ENCODE measurements around the gene CD200.
"Not testable (repeated sequence)": the region's sequence is repeated elsewhere in the genome, so short reads cannot be mapped to it uniquely, and the experiment has no call there.

CD200 gene

DNA sequence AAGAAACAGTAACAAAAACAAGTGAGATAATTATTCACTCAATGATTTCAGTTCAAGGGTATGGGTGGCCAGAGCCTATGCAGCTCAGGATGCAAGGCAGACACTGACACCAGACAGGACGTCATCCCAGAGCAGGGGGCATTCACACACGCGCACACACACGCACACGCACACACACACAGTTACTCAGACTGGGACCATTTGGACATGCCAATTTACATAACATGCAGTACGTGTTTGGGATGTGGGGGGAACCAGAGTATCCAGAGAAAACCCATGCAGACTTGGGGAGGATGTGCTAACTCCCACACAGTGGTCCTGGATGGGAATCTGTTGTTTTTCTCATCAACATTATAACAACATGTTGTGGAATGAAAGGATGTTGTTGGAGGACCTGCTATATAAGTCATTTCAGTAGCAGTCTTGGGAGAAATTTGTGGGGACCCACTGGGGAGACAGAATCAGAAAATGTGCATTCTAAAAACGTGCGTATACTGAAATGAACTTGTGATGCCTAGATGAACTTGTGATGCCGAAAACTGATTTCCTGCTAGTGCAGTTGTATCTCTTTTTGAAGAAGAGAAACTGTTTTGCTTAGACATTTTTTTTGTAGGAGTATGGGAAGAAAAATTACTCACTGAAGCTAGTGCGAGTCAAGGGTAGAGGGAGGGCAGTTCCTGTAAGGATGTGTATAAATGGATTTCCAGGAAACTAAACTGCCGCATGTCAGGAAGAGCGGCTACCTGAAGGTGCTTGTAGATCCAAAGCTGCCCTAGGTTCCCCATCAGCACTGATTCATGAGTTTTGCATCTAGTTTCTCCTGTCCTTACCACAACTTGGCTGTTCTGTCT, 25.2 kb downstream of the CD200 start:
- DNase-seq: no peak

DNA sequence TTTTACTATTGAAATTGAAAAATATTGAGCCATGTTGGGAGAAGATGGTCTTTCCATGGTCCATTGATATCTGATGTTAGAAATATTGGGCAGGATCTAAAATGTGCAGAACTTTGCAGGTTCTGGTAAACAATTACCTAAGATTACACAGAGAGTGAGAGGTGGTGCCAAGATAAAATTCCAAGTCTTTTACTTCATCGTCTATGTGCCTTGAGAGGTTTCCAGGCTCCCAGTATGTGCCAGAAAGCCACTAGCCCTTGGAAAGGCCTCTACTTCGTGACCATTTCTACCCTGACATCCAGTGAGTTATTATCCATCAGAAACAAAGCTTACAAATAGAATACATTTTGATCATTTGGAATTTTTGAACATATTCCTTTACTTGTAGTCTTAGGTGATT, 27.6 kb downstream of the CD200 start:
- DNase-seq: no peak

DNA sequence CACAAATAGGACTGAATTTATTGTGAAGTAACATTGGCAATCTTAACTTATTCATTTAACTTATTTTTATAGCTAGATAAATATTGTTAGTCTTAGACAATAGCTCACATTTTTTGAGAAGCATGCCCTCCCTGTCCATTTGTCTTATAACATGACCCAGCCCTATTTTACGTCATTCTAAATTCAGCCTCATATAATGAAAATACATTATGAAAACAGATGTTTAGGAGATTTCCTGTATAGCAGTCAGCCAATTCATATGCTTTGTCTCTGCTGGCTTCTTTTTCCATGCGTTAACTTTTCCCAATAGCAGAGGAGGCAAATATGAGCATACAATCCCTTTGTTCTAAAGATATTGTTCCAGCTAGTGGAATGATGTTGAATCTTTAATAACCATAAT, 29.3 kb downstream of the CD200 start:
- DNase-seq: no peak

DNA sequence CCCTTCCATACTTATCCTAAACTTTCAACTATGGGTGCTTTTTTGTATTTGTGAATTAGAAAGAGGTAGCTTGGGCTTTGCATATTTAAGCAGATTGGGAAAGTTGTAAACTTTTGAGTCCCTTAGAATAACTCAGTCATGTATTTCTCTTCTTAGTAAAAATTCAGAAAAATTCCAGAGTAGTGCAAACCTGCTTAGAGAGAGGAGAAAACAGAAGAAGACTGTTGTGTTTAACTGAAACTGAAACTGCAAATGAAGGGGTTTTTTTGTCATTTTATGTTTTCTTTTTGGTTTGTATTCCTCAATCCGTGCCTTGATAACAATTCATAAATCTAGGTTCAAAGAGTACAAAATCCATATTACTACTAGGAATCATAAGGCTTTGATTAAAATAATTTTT, 31.3 kb downstream of the CD200 start:
- no peak for DNase-seq

DNA sequence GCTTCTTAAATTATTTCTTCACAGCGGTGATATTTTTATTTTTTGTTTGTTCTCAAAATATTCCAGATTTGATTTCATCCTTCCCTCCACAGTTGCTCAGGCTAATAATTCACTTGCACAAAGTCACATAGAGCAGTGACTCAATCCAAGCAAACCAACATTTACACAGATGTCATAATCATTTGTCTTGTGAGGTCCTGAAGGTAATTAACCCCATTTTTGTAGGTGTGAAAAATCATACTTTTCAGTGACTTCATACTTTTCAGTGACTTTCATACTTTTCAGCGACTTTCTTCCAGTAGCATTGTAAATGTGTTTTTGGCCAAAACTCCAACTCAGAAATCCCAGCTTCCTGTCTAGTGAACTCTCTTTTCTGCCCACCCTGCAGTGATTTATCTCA, 32.1 kb downstream of the CD200 start:
- no peak for DNase-seq

DNA sequence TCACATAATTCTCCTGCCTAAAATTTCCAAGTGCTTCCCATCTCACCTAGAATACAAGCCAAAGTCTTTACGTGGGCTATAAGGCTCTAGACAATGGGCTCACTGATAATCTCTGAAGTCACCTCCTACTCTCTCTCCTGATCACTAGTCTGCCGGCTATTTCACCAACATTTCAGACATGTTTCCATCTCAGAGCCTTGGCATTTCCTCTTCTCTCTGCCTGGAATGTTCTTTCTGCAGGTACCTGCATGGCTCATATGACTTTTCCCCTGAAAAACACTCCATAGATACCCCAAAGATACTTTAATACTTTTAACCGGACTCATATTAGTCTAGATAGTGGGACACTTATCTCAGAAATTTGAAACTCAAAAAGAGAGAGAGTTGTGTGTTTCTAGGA, 32.7 kb downstream of the CD200 start:
- DNase-seq: no peak

DNA sequence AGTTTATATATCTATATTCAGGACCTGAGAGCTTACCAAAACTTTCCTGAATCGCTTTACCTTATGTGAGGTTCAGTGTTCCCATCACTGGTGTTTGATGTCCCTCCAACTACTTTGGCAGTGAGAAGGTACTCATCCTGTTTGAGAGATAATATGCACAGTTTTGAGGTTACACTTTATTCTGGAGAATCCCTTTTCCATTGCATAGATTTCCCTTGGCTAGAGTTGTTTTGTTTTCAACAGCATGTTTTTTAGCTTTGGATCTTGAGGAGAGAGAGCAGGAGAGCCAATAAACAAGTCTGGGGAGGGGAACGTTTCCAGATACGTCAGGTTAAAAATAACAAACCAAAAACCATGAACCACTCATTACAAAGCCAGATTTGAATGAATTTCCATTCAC, 33.6 kb downstream of the CD200 start:
- DNase-seq: no peak

DNA sequence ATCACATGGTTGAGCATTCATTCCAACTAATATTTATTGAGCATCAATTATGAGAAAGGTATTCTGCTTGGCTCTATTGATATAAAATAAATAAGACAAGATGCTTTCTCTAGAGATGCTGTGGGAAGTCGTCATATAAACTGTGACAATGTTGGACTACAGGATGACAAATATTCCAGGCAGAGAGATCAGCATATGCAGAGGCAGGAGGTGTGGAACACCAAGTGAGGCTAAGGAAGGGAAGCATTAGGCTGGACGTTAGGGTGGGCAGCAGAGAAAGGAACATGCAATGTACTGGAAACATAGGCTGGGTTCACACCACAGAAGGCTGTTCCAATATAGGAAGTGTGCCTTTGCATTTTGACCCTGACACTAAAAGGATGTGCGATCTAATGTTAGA, 38.6 kb downstream of the CD200 start:
- DNase-seq: no peak

DNA sequence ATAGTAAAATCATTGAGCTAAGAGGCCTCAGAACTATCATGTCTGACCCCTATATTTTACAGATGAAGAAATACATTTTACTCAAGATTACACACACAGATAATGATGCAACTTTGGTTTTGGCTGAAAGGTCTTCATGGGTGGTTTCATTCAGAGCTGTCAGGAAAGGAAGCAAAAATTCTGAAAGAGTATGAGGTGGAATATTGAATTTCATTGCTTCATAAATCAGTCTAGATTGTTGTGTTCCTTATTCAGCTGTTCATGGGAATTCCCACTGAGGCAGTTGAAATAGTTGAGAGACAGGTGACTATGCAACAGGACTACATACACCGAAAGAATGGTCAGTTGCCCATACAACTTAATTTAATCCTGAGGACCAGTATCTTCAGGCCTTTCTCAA, 39.4 kb downstream of the CD200 start:
- DNase-seq: no peak

DNA sequence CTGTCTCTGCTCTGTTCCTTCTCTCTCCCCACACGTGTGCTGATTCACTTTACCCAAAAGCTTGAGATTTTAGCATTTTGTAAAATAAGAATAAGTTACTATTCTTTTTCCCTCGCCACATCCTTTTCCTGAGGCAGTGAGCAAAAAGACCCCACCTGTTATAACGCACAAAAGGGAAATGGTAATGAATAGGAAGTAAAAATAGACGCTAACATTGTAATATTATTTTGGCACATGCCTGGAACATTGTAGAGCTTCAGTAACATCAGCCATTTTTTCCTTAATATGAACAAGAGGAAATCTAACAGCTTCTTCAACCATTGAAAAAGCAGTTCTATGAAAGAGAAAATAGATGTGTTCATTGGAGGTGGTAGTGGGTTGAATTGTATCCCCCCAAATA, 40.5 kb downstream of the CD200 start:
- no peak for DNase-seq

DNA sequence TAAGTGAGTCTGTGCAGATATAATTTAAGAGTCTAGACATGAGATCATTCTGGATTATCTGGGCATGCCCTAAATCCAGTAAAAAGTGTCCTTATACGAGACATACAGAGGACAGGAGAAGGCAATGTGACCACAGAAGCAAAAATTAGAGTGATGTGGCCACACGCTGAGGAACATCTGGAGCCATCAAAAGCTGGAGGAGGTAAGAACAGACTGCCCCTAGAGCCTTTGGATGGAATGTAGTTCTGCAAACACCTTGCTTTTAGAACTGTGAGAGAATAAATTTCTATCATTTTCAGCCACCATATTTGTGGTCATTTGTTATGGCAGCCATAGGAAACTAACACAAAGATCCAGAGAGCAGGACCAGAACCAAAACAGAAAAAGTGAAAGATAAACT, 41.0 kb downstream of the CD200 start:
- no peak for DNase-seq

DNA sequence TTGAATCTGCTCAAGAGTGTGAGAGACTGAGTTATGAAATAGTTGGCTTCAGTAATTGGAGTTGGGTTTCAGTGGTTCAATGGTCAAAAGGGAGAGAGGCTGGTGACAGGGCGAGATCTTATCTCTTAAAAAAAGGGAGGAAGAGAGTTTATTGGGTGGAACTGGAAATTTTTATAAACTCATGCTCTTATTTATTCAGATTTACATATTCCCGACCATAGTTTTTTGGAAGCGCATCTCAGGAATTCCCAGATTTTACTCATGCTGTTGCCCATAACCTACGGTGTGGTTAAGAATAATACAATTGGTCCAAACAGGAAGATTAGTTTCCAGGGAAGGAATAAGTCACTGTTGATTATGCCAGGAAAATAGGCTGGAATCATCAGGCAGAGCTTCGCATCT, 41.4 kb downstream of the CD200 start:
- no peak for DNase-seq

DNA sequence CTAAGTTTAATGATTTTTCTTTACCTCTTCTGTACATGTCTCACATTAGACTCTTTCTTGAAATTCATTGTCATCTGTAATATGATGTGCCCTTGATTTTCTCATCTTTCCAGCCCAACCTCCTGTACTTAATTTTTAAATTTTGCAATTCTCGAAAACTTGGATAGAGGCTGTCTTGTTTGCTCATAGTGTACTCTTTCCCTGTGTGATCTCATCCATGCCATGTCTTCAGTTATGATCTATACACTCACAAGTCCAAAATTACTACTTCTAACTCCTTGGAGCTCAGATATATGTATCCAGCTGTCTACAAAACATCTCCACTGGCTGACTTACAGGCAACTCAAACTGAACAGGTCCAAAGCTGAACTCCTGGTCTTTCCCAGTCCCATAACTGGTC, 42.2 kb downstream of the CD200 start:
- DNase-seq: no peak

DNA sequence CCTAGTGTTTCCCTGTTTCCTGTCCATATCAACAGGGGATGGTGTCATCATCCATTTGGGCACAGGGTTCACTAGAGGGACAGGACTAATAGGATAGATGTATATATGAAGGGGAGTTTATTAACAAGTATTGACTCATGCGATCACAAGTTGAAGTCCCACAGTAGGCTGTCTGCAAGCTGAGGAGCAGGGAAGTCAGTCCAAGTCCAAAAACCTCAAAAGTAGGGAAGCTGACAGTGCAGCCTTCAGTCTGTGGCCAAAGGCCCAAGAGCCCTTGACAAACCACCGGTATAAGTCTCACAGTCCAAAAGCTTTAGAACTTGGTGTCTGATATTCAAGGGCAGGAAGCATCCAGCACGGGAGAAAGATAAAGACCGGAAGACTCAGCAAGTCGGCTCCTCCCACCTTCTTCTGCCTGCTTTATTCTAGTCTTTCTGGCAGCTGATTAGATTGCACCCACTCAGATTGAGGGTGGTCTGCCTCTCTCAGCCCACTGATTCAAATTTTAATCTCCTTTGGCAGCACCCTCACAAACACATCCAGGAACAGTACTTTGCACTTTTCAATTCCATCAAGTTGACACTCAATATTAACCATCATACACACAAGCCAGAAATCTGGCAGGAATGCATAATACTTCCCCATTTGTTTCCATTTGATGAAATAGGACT, 43.4 kb downstream of the CD200 start:
- no peak for DNase-seq

DNA sequence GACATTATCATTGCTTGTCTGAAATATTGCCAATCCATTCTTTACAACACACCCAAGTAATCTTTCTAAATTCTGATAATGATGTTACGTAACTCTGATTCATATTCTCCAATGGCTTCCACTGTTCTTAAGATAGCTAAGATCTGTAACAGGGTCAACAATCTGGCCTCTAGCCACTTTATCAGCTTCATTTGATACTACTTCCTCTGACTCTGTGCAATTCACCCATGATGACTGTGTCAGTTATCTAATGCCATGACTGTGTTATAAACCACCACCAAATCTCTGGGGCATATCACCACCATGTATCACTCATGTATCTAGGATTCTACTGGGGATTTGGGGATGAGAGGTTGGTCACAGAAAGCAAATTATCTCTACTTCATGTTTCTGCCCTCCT, 44.0 kb downstream of the CD200 start:
- DNase-seq: no peak

DNA sequence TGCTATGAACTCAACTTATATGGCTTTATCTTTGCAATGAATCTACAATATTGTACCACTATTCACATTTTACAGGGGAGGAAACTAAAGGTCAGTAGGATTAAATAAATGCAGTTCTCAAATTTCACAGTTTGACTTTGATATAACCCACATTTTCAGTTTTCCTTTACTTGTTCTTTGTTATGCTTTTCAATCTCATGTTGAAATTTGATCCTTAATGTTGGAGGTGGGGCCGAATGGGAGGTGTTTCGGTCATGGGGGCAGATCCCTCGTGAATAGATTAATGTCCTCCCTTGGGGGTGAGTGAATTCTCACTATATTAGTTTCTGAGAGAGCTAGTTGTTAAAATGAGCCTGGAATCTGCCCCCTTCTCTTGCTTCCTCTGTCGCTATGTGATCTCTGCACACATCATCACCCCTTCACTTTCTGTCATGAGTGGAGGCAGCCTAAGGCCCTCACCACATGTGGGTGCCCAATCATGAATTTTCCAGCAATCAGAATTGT, 44.7 kb downstream of the CD200 start:
- DNase-seq: no peak

DNA sequence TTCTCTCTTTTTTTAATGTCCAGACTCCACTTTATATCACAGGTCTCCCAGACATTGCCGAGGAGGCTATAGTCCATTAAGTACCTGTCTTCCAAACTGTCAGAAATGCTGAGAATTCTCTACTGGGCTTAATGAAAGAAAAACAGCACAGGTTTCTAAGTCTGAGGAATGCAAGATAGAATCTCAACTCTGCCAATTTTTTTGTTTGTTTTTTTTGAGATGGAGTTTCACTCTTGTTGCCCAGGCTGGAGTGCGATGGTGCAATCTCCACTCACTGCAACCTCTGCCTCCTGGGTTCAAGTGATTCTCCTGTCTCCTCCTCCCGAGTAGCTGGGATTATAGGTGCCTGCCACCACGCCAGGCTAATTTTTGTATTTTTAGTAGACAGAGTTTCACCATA, 45.4 kb downstream of the CD200 start:
- DNase-seq: not testable (repeated sequence)

DNA sequence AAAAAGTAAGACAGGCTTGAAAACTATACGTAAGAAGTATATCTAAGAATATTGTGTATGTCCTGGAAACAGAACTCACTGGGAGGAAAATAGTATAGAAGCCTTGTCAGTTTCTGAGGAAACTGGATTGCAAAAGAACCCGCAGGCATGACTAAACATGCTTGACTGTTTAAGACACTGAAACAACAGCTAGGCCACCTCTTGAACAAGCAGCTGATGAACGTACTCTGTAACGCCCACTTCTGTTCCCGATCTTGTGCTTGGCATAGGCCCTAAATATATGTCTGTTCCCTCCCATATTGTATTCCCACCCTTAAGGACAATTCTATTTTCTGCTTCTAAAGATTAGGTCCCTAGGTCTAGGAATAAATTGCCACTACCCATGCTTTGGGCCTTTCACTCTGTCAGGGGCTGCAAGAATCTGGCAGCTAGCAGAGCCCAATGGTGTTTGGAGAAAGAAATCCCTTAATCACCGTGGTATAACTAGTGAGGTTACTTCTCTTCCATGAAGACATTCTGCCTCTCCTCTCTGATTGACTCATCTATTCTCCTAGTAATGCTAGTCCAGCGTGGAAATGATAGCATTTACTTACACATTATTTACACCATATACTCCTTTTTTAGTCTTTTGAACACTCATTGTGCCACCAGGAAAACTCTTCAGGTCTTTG, 46.2 kb downstream of the CD200 start:
- no peak for DNase-seq

DNA sequence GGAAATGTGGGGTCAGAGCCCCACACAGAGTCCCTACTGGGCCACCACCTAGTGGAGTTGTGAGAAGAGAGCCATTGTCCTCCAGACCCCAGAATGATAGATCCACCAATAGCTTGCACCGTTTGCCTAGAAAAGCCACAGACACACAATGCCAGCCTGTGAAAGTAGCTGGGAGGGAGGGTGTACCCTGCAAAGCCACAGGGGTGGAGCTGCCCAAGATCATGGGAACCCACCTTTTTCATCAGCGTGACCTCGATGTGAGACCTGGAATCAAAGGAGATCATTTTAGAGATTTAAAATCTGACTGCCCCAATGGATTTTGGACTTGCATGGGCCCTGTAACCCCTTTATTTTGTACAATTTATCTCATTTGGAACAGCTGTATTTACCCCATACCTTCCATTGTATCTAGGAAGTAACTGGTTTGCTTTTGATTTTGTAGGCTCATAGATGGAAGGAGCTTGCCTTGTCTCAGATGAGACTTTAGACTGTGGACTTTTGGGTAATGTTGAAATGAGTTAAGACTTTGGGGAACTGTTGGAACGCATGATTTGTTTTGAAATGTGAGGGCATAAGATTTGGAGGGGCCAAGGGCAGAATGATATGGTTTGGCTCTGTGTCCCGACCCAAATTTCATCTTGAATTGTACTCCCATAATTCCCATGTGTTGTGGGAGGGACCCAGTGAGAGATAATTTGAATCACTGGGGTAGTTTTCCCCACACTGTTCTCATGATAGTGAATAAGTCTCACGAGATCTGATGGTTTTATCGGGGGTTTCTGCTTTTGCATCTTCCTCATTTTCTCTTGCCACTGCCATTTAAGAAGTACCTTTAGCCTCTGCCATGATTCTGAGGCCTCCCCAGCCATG, 49.0 kb downstream of the CD200 start:
- no peak for DNase-seq

DNA sequence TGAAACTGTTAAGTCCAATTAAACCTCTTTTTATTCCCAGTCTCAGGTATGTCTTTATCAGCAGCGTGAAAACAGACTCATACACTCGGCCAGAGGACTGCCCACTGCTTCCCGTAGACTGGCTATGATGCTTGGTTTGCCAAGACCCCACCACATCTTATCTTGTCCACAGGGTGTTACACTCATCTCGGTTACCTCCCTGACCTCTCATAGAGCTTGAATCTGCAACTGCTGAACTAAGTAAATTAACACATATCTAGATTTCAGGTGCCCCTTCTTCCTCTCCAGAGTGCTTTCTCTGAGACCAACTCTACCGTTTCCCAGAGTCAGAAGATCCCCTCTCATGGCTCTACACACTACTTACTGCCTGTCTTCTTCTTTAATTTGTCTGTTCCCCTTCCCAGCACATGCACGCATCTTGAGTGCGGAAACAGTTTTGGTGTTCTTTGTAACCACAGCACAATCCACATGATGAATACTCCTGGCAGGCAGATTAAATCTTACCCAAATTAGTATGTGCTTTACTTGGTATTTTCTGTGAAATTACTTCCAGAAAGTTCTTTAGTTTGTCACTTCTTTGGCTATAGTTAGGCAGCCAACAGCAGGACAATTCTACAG, 49.7 kb downstream of the CD200 start:
- DNase-seq: no peak

DNA sequence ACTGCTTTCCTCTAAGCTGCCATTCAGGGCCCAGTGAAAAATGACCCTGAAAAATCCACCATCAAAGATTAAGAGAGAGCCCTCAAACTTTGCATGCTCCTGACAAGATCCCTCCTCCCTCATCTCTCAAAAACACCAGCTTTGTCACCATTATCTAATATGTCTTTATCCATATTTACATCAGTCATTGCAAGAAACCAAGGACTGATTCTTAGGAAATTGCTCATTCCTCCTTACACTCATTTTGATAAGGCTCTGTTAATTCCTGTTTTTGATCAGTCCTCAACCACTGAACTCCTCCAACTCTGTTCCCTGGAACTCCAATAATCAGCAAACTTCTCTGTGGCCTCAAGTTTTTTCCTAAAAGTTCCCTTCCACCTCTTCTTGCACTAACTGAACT, 51.8 kb downstream of the CD200 start:
- DNase-seq: no peak

Data from hypothalamus (tissue), 51 donors.